CD4-positive, CD25-positive, alpha-beta regulatory T cell (primary cell): ENCODE measurements around the gene SLC25A45. TPM values are rescaled to one million over a fixed set of nuclear protein-coding genes. Genes with fewer than 3 reads are reported as not detected.

Experiments used
- ATAC-seq, 2 donors: fragments of 150-1000 bp; cut with Tn5 transposase; one replicate each; pipeline ENCODE4 v1.10.0; 2021; ENCODE audit warnings: low read depth in 2 of 2, moderate number of reproducible peaks in 2 of 2, moderate library complexity in 1 of 2
- DNase-seq, 3 donors: peaks; one replicate each; pipeline versions ENCODE4 v3.0.0 to v3.0.0-alpha.2; 2012 to 2022; ENCODE audit warnings: mixed read lengths in 1 of 3
- H3K27ac ChIP-seq: one replicate; pipeline ENCODE4 v1.7.0; 2013; ENCODE audit warnings: mild to moderate bottlenecking, low read length; ENCODE audit not compliant: insufficient read depth, poor library complexity, severe bottlenecking
- H3K27me3 ChIP-seq: one replicate; pipeline ENCODE4 v1.7.0; 2013; ENCODE audit warnings: low read length; ENCODE audit not compliant: control insufficient read depth, insufficient read depth
- H3K36me3 ChIP-seq: one replicate; pipeline ENCODE4 v1.7.0; 2013; ENCODE audit warnings: mild to moderate bottlenecking, low read length, moderate library complexity; ENCODE audit not compliant: control insufficient read depth, insufficient read depth
- H3K4me1 ChIP-seq: 2 replicates; pipeline ENCODE4 v1.7.0; 2013; ENCODE audit warnings: mild to moderate bottlenecking, low read length; ENCODE audit not compliant: insufficient read depth, control insufficient read depth, poor library complexity, severe bottlenecking
- H3K4me3 ChIP-seq: one replicate; pipeline ENCODE4 v1.7.0; 2013; ENCODE audit warnings: low read depth, mild to moderate bottlenecking, low read length, moderate library complexity
- H3K9me3 ChIP-seq, 2 experiments: 1 replicate in 1 of 2; 2 replicates in 1 of 2; pipeline ENCODE4 v1.7.0; 2013; ENCODE audit warnings: low read length in 2 of 2, mild to moderate bottlenecking in 1 of 2, moderate library complexity in 1 of 2; ENCODE audit not compliant: control insufficient read depth in 2 of 2
- H3K27ac Mint-ChIP-seq, 3 donors: one replicate each; pipeline ENCODE4 v1.8.0; 2020 to 2022; ENCODE audit warnings: mild to moderate bottlenecking in 3 of 3, mixed read lengths in 3 of 3, moderate library complexity in 2 of 3
- H3K27me3 Mint-ChIP-seq: one replicate; pipeline ENCODE4 v1.8.0; 2022; ENCODE audit warnings: mild to moderate bottlenecking, mixed read lengths
- H3K36me3 Mint-ChIP-seq: one replicate; pipeline ENCODE4 v1.8.0; 2020; ENCODE audit warnings: mixed read lengths
- H3K4me1 Mint-ChIP-seq, 4 donors: one replicate each; pipeline ENCODE4 v1.8.0; 2020 to 2022; ENCODE audit warnings: mixed read lengths in 4 of 4, mild to moderate bottlenecking in 1 of 4
- H3K4me3 Mint-ChIP-seq, 4 donors: one replicate each; pipeline ENCODE4 v1.8.0; 2020 to 2022; ENCODE audit warnings: mild to moderate bottlenecking in 4 of 4, mixed read lengths in 4 of 4, moderate library complexity in 3 of 4
- H3K9me3 Mint-ChIP-seq, 7 donors: one replicate each; pipeline ENCODE4 v1.8.0; 2020 to 2022; ENCODE audit warnings: mixed read lengths in 7 of 7, mild to moderate bottlenecking in 3 of 7, moderate library complexity in 2 of 7
- polyA plus RNA-seq, 4 donors: library from polyadenylated mRNA; unstranded; fragments of 300-500 nt; fragmentation: Illumina TruSeq; gene quantifications; one replicate each; pipeline ENCODE4 v1.2.3, GENCODE V29; 2021
- total RNA-seq: library from RNA; stranded (reverse); gene quantifications from one replicate; pipeline ENCODE4 v1.2.3, GENCODE V29; 2022

Gene SLC25A45
- total and polyA plus RNA-seq, 5 donors from 2014 or later = 11.1 to 40.3 (median 14.0) TPM

GRCh38 chr11:65392899-65393298 lies 10.5 kb upstream of the SLC25A45 start:
- no peaks in the 10 kb centered on the region for H3K9me3 ChIP-seq
- peaks cover 31% of the 10 kb centered on the region for H3K4me1 ChIP-seq
- H3K36me3 ChIP-seq = peaks cover 46% of the 10 kb centered on the region
- ATAC-seq = no peak
- Mint-ChIP-seq H3K4me1 (peaks cover 0 to 46% (median 21%) of the 10 kb centered on the region in 4 donors), H3K36me3 (peaks cover 13% of the 10 kb centered on the region), H3K27ac (peak overlapping the region in 1 of 3 donors; percentile 20), H3K27me3 (no peaks in the 10 kb centered on the region), H3K9me3 (no peaks in the 10 kb centered on the region), H3K4me3 (no peak overlapping the region)
- no peak overlapping the region for H3K4me3 ChIP-seq
- H3K27me3 ChIP-seq = no peaks in the 10 kb centered on the region
- DNase-seq = no peak
- no peak overlapping the region for H3K27ac ChIP-seq

- peaks cover 43% of the 10 kb centered on the region for H3K36me3 ChIP-seq
- H3K36me3 Mint-ChIP-seq = peaks cover 11% of the 10 kb centered on the region
These were observed 9.9 kb upstream of the SLC25A45 start for GRCh38 chr11:65392186-65392829.

GRCh38 chr11:65390996-65391395 lies 8.6 kb upstream of the SLC25A45 start:
- DNase-seq (no peak), ATAC-seq (no peak)
- Mint-ChIP-seq H3K4me3 (peak overlapping the region in 2 of 4 donors; percentile 55 to 58), H3K36me3 (peaks cover 9% of the 10 kb centered on the region), H3K4me1 (peaks cover 0 to 56% (median 21%) of the 10 kb centered on the region in 4 donors), H3K9me3 (no peaks in the 10 kb centered on the region), H3K27me3 (no peaks in the 10 kb centered on the region), H3K27ac (peak overlapping the region in 1 of 3 donors; percentile 35)
- H3K4me1 ChIP-seq = peaks cover 47% of the 10 kb centered on the region
- no peak overlapping the region for H3K27ac ChIP-seq
- no peak overlapping the region for H3K4me3 ChIP-seq
- H3K27me3 ChIP-seq = no peaks in the 10 kb centered on the region
- H3K9me3 ChIP-seq = no peaks in the 10 kb centered on the region
- H3K36me3 ChIP-seq = peaks cover 35% of the 10 kb centered on the region

More at GRCh38 chr11:65392186-65392829, 9.9 kb upstream of the SLC25A45 start:
- H3K27me3 ChIP-seq = no peaks in the 10 kb centered on the region
- H3K4me3 ChIP-seq = no peak overlapping the region
- Mint-ChIP-seq H3K27me3 (no peaks in the 10 kb centered on the region), H3K4me1 (peaks cover 0 to 49% (median 21%) of the 10 kb centered on the region in 4 donors), H3K9me3 (no peaks in the 10 kb centered on the region), H3K27ac (peak overlapping the region in 2 of 3 donors; percentile 20 to 67), H3K4me3 (no peak overlapping the region)
- peaks cover 37% of the 10 kb centered on the region for H3K4me1 ChIP-seq
- no peaks in the 10 kb centered on the region for H3K9me3 ChIP-seq
- no peak for DNase-seq
- ATAC-seq = no peak
- H3K27ac ChIP-seq = no peak overlapping the region

DNA sequence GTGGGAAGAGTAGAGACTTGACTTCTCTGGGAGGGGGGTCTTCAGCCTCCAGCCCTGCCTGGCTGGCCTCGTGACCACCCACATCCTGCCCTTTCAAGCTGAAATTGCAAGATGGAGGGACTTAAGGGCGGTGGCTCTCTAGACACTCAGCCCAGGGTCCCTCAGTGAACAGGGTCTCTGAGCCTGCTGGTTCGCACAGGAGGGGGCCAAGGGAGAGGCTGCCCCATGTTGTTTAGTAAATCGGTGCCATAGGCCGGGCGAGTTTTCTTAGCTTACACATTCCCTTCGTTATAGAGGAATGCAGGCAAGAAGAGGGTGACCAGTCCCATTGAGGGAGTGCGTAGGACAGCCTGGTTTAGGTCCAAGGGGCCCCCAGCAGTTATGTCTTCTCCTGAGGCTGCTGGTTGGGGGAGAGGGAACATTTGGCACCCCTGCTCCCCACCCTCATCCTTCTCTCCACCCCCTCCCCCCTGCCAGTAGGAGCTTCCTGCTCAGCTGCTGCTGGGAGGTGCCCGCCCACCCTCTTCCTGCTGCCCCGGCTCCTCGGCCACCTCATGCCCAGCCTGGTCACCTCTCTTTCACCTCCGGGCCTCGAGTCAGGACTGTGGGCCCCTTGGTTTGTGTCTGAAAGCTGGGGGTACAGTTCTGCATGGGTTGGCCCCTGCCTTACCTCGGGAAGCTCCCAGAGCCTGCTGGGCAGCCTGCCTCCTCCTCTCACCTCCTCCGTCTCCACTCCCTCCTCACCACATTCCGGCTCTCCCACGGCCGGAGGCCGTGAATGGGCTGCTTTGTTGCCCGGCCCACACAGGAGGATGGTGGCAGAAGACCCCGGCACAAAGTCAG lies 7.9 kb upstream of the SLC25A45 start:
- DNase-seq (no peak), ATAC-seq (no peak)
- no peak overlapping the region for H3K27ac ChIP-seq
- H3K9me3 ChIP-seq = no peaks in the 10 kb centered on the region
- no peak overlapping the region for H3K4me3 ChIP-seq
- H3K4me1 Mint-ChIP-seq = peaks cover 0 to 62% (median 21%) of the 10 kb centered on the region in 4 donors
- peaks cover 9% of the 10 kb centered on the region for H3K36me3 Mint-ChIP-seq
- H3K9me3 Mint-ChIP-seq = no peaks in the 10 kb centered on the region
- no peaks in the 10 kb centered on the region for H3K27me3 Mint-ChIP-seq
- H3K36me3 ChIP-seq = peaks cover 29% of the 10 kb centered on the region
- no peaks in the 10 kb centered on the region for H3K27me3 ChIP-seq
- peaks cover 54% of the 10 kb centered on the region for H3K4me1 ChIP-seq
- peak overlapping the region in 3 of 4 donors; percentile 41 to 66 (median 55) for H3K4me3 Mint-ChIP-seq
- peak overlapping the region in 2 of 3 donors; percentile 35 to 65 for H3K27ac Mint-ChIP-seq

DNA sequence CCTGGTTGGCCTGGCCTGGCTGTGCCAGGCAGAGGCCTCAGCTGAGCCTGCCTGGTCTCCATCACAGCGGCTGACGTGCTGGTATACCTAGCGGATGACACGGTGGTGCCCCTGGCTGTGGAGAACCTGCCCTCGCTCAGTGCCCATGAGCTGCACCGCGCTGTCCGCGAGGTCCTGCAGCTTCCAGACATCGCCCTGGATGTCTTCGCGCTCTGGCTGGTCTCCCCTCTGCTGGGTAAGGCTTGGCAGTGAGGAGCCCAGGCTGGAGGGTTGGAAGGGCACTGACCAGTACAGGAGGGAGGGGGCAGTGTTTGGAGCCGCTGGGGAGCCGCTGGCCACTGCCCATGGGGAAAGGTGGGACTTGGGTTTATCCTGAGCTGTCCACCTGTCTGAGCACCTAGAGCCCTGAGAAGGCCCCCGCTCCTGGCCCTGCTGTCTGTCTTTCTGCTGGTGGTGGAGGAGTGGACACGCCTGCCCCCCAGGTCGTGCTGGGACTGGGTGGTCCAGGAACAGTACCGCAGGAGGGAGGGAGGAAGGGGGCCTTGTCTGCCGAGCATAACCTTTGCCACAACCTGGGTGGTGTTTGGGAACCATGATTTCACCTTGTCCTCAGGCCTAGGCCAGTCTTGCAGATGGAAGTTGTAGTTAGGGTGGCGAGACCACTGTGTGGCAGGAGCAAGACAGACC lies 7.0 kb upstream of the SLC25A45 start:
- peak overlapping the region; percentile 27 to 94 (median 88) for H3K4me3 Mint-ChIP-seq
- peaks cover 24% of the 10 kb centered on the region for H3K36me3 ChIP-seq
- peaks cover 63% of the 10 kb centered on the region for H3K4me1 ChIP-seq
- peaks cover 9% of the 10 kb centered on the region for H3K36me3 Mint-ChIP-seq
- DNase-seq = no peak
- H3K9me3 Mint-ChIP-seq = no peaks in the 10 kb centered on the region
- ATAC-seq = no peak
- H3K27ac Mint-ChIP-seq = peak overlapping the region in 2 of 3 donors; percentile 65 to 91
- no peaks in the 10 kb centered on the region for H3K27me3 ChIP-seq
- H3K9me3 ChIP-seq = no peaks in the 10 kb centered on the region
- peaks cover 0 to 71% (median 27%) of the 10 kb centered on the region in 4 donors for H3K4me1 Mint-ChIP-seq
- no peak overlapping the region for H3K27ac ChIP-seq
- no peak overlapping the region for H3K4me3 ChIP-seq
- H3K27me3 Mint-ChIP-seq = no peaks in the 10 kb centered on the region

DNA sequence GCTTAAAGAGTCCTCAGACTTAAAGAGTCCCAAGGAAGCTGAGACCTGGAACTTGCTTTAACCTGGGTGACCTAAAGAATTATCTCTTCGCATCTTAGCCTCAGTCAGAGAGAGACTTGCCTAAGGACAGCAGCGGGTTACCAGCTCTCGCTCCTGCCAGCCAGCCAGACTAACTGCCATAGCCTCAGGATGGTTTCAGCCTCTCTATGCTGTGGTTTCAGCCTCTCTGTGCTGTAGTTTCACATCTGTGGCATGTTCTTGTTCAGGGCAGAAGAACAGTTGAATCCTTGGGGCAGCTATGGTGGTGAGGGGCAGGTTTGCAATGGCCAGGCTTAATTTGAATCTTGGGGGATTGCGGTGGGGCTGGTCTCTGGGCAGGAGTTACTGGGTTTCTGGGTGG lies 6.3 kb upstream of the SLC25A45 start:
- H3K9me3 Mint-ChIP-seq = no peaks in the 10 kb centered on the region
- H3K27ac Mint-ChIP-seq = peak overlapping the region in 2 of 3 donors; percentile 77 to 91
- ATAC-seq (no peak), DNase-seq (no peak)
- H3K27me3 ChIP-seq = no peaks in the 10 kb centered on the region
- H3K9me3 ChIP-seq = no peaks in the 10 kb centered on the region
- H3K4me3 Mint-ChIP-seq = peak overlapping the region; percentile 59 to 94 (median 88)
- peaks cover 70% of the 10 kb centered on the region for H3K4me1 ChIP-seq
- peak overlapping the region; percentile 61 for H3K4me3 ChIP-seq
- H3K27me3 Mint-ChIP-seq = no peaks in the 10 kb centered on the region
- H3K36me3 ChIP-seq = peaks cover 23% of the 10 kb centered on the region
- peaks cover 9% of the 10 kb centered on the region for H3K36me3 Mint-ChIP-seq
- H3K27ac ChIP-seq = no peak overlapping the region
- H3K4me1 Mint-ChIP-seq = peaks cover 0 to 78% (median 32%) of the 10 kb centered on the region in 4 donors

- Histone ChIP-seq H3K4me3 (peak within 1 kb of the TSS; percentile 82), H3K27ac (peak within 1 kb of the TSS; percentile 97), H3K36me3 (peaks cover 13% of the 10 kb centered on the region), H3K4me1 (peaks cover 91% of the 10 kb centered on the region), H3K9me3 (no peaks in the 10 kb centered on the region), H3K27me3 (no peaks in the 10 kb centered on the region)
- Mint-ChIP-seq H3K4me1 (peaks cover 0 to 87% (median 40%) of the 10 kb centered on the region in 4 donors), H3K27me3 (no peaks in the 10 kb centered on the region), H3K27ac (peak within 1 kb of the TSS; percentile 94 to 100 (median 98)), H3K4me3 (peak within 1 kb of the TSS; percentile 88 to 96 (median 92)), H3K9me3 (no peaks in the 10 kb centered on the region), H3K36me3 (peaks cover 3% of the 10 kb centered on the region)
- DNase-seq = peak; percentile 86 to 90 (median 89)
- peak; percentile 53 to 63 for ATAC-seq
These were observed 4.1 kb upstream of the SLC25A45 start, which contains the start of gene FRMD8 for GRCh38 chr11:65386307-65387140. Gene FRMD8 (plus strand): TSS chr11:65386637. CDS start chr11:65387037, 400 bp downstream.
